GM12865 (cell line): ENCODE measurements around the gene FAM229B.
"Not testable (repeated sequence)": the region's sequence is repeated elsewhere in the genome, so short reads cannot be mapped to it uniquely, and the experiment has no call there.

Source experiments
- DNase-seq: peaks from one replicate; pipeline ENCODE4 v3.0.0; 2010; ENCODE audit warnings: low read depth
- H3K4me3 ChIP-seq: 2 replicates; pipeline ENCODE4 v1.5.1; 2011; ENCODE audit warnings: mild to moderate bottlenecking, low read depth, low read length, control low read depth
- TF ChIP-seq, protein P1 (sequence below): IDR thresholded peaks from 2 replicates; pipeline ENCODE4 v1.5.1; 2011; ENCODE audit warnings: low read length, control low read depth, low read depth, inconsistent platforms; ENCODE audit not compliant: insufficient read depth; ENCODE audit errors: missing control alignments

FAM229B gene

GRCh38 chr6:112041535-112041934, 45.9 kb upstream of the FAM229B start:
- no peak overlapping the region for H3K4me3 ChIP-seq
- no peak for DNase-seq
- TF ChIP-seq, protein P1, sequence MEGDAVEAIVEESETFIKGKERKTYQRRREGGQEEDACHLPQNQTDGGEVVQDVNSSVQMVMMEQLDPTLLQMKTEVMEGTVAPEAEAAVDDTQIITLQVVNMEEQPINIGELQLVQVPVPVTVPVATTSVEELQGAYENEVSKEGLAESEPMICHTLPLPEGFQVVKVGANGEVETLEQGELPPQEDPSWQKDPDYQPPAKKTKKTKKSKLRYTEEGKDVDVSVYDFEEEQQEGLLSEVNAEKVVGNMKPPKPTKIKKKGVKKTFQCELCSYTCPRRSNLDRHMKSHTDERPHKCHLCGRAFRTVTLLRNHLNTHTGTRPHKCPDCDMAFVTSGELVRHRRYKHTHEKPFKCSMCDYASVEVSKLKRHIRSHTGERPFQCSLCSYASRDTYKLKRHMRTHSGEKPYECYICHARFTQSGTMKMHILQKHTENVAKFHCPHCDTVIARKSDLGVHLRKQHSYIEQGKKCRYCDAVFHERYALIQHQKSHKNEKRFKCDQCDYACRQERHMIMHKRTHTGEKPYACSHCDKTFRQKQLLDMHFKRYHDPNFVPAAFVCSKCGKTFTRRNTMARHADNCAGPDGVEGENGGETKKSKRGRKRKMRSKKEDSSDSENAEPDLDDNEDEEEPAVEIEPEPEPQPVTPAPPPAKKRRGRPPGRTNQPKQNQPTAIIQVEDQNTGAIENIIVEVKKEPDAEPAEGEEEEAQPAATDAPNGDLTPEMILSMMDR: no peak

DNA sequence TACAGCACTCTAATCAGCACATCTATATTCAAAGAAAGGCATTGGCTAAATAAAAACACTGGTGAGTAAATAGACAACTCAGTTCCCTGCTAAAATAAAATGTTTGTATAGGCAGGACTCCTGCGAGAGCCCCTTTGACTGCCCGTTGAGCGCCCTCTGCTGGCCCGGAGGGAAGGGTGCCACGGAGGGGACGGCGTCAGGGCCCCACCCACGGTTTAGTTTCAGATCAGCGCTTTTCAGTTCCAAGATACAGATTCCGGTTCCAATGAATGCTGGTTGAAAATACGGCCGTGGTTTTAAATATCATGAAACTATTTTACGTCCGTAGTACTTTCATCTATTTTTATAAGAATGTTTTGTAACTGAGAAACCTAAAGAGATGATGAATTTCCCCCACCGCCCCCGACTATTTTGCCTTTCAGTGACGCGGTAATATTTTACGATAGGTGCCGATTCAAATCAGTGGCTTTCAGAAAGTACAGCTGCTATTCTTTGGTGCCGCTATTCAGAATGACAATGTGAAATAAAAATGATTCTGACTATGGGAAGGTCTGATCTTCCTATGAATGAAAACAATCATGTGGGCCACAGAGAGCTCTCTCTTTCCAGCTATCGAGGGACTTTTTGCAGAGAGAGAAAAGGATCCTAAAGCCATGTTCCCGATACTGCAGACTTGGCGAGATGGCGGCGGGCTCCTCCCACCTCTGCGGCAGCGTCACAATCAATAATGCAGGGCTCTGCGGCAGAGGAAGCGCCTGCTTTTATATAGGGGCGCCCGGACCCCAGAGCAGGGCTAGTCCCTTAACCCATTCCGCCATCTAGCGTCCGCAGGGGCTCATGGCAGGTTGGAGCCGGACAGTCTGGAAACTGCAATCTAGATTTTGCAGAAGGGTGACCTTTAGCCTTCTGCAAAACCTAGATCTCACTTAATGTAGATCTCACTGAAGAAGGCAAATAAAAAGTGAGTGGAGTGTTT, 44.1 kb upstream of the FAM229B start:
- H3K4me3 ChIP-seq: peak overlapping the region; percentile 75

DNA sequence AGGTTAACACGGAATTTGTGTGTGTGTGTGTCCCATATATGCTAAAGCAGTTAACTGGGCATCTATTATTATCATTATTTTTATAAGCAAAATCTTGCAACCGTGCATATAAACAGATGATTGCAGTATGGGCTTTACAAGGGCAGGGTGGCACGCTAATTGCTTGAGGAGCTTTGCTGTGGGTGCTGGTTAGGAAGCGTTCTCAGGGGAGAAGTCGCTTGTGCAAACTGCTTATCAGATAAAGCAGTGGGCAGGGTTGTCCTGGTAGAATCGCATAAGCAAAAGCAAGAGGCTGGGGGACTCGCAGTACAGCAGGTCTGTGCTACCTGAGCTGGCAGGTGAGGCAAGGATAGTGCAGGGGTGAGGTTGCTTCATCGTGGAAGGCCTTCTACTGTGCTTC, 43.2 kb upstream of the FAM229B start:
- TF ChIP-seq, protein P1: no peak
- no peak overlapping the region for H3K4me3 ChIP-seq
- DNase-seq: no peak

More for the DNA sequence above, 44.1 kb upstream of the FAM229B start:
- TF ChIP-seq, protein P1: peak; percentile 96
- DNase-seq: peak; percentile 94

DNA sequence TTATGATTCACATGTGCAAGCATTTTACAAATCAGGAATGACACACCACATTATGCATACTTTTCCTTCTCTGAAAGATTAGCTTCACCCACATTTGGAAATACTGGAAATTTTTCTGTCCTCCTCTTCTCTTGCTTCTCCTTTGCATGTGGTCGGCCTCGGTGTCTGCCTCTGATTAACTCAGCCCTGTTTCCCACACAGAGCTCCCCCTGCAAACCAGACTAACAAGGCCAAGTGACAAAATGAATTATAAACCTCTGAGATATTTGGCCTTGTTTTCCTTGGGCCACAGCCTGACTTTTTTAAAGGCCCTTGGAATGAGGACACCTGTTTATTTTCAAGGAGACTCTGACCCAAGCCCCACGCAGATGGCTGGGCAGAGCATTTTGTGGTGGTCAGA, 42.5 kb upstream of the FAM229B start:
- no peak overlapping the region for H3K4me3 ChIP-seq
- TF ChIP-seq, protein P1: no peak
- DNase-seq: no peak

GRCh38 chr6:112047523-112047922, 39.9 kb upstream of the FAM229B start:
- H3K4me3 ChIP-seq, DNase-seq: not testable (repeated sequence)

- no peak overlapping the region for H3K4me3 ChIP-seq
- DNase-seq: no peak
- TF ChIP-seq, protein P1: no peak
Observed at GRCh38 chr6:112049026-112049799, 38.2 kb upstream of the FAM229B start.

GRCh38 chr6:112049996-112050395, 37.4 kb upstream of the FAM229B start:
- DNase-seq: no peak
- TF ChIP-seq, protein P1: no peak
- no peak overlapping the region for H3K4me3 ChIP-seq
